SU-DHL-6 (cell line): ENCODE results near the gene PPP6R1.

Source experiments
- EZH2phosphoT487 ChIP-seq: fragments of 200-600 bp; sonication (generic), shearing (Covaris generic); conservative IDR thresholded peaks from 2 replicates; pipeline ENCODE4 v1.6.1; 2018; ENCODE audit warnings: mild to moderate bottlenecking, antibody characterized with exemption, low read length, moderate library complexity, mixed read lengths
- TF ChIP-seq, protein P1 (sequence below): fragments of 200-600 bp; sonication (generic); IDR thresholded peaks from one replicate; pipeline ENCODE4 v1.5.1; 2017; ENCODE audit warnings: antibody characterized with exemption, mild to moderate bottlenecking, low read length, moderate library complexity; ENCODE audit not compliant: insufficient read depth, poor library complexity, severe bottlenecking

DNA sequence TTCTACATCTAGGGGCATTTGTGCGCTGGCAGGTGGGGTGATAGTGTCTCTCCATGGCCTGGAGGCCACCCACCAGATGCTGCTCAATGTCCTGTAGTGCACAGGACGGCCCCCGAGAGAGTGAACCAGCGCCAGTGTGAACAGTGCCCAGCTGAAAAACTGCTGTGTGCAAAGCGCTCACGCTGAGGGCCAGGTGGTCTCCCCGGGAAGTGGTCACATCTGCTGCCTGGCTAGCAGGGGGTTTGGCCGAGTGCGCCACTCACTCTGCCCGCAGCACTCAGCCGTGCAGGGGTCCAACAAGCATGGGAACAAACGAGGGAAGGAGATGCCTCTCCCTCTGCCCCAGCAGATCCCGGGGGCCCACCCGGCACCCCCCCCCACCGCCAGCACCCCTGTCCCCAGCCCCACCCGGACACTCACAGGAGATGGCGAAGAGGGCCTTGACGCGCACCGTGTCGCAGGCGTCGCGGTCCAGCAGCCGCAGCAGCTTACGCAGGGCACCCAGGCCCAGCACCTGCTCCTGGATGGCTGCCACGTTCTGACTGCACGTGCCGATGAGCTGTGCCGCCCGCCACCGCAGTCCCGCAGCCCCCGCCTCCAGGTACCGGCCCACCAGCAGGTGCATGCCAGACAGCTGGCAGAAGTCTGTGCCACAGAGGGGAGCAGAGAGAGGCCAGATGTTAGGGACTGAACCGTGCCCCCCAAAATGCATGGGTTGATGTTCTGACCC lies 15.3 kb upstream of the PPP6R1 start:
- TF ChIP-seq EZH2phosphoT487: no peak
- TF ChIP-seq, protein P1, sequence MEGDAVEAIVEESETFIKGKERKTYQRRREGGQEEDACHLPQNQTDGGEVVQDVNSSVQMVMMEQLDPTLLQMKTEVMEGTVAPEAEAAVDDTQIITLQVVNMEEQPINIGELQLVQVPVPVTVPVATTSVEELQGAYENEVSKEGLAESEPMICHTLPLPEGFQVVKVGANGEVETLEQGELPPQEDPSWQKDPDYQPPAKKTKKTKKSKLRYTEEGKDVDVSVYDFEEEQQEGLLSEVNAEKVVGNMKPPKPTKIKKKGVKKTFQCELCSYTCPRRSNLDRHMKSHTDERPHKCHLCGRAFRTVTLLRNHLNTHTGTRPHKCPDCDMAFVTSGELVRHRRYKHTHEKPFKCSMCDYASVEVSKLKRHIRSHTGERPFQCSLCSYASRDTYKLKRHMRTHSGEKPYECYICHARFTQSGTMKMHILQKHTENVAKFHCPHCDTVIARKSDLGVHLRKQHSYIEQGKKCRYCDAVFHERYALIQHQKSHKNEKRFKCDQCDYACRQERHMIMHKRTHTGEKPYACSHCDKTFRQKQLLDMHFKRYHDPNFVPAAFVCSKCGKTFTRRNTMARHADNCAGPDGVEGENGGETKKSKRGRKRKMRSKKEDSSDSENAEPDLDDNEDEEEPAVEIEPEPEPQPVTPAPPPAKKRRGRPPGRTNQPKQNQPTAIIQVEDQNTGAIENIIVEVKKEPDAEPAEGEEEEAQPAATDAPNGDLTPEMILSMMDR: no peak
